Mesothelial cell of epicardium (in vitro differentiated cells): Measurements from ENCODE around the gene PRSS33. TPM values are rescaled to one million over a fixed set of nuclear protein-coding genes. Genes with fewer than 3 reads are reported as not detected.

Experiments used
- DNase-seq, 2 experiments: peaks; one replicate each; pipeline ENCODE4 v3.0.0; 2021; ENCODE audit warnings: low spot score in 2 of 2; ENCODE audit not compliant: unreplicated experiment in 2 of 2
- H3K27ac Mint-ChIP-seq: 2 replicates; pipeline ENCODE4 v1.8.0; 2021; ENCODE audit warnings: mixed read lengths
- H3K27me3 Mint-ChIP-seq: 2 replicates; pipeline ENCODE4 v1.8.0; 2021; ENCODE audit warnings: low read depth, mixed read lengths
- H3K36me3 Mint-ChIP-seq: 2 replicates; pipeline ENCODE4 v1.8.0; 2021; ENCODE audit warnings: mixed read lengths
- H3K4me1 Mint-ChIP-seq: 2 replicates; pipeline ENCODE4 v1.8.0; 2021; ENCODE audit warnings: mixed read lengths
- H3K4me3 Mint-ChIP-seq: 2 replicates; pipeline ENCODE4 v1.8.0; 2021; ENCODE audit warnings: mild to moderate bottlenecking, moderate library complexity, mixed read lengths
- H3K9me3 Mint-ChIP-seq: 2 replicates; pipeline ENCODE4 v1.8.0; 2021; ENCODE audit warnings: mixed read lengths
- CTCF ChIP-seq: fragments of 200-600 bp; sonication (generic); IDR thresholded peaks from one replicate; pipeline ENCODE4 v1.5.0; 2021; ENCODE audit warnings: antibody characterized with exemption; ENCODE audit not compliant: unreplicated experiment
- total RNA-seq: library from RNA; stranded (reverse); gene quantifications from 3 replicates; pipeline ENCODE4 v1.2.1, GENCODE V29; 2021

PRSS33 gene
- total RNA-seq, 1 donor from 2014 or later, result not detected

- no peak for TF ChIP-seq CTCF
- H3K27ac Mint-ChIP-seq, result no peak within 1 kb of the TSS
- no peak within 1 kb of the TSS for H3K4me3 Mint-ChIP-seq
- no peaks in the 10 kb centered on the region for H3K36me3 Mint-ChIP-seq
- no peak for DNase-seq
- no peaks in the 10 kb centered on the region for H3K9me3 Mint-ChIP-seq
- no peaks in the 10 kb centered on the region for H3K4me1 Mint-ChIP-seq
- peaks cover 13% of the 10 kb centered on the region for H3K27me3 Mint-ChIP-seq
Observed at GRCh38 chr16:2816751-2817339, 29.5 kb upstream of the PRSS33 start, which contains the start of gene PRSS21. Gene PRSS21 (plus strand): TSS chr16:2817237. CDS start chr16:2817269, 32 bp downstream.

- TF ChIP-seq CTCF, result no peak
- Mint-ChIP-seq H3K27me3 (peaks cover 16% of the 10 kb centered on the region), H3K27ac (no peak overlapping the region), H3K36me3 (no peaks in the 10 kb centered on the region), H3K4me3 (no peak overlapping the region), H3K9me3 (no peaks in the 10 kb centered on the region), H3K4me1 (no peaks in the 10 kb centered on the region)
- no peak for DNase-seq
Observed at GRCh38 chr16:2815299-2815771, 28.0 kb upstream of the PRSS33 start.

- Mint-ChIP-seq H3K4me3 (no peak overlapping the region), H3K9me3 (no peaks in the 10 kb centered on the region), H3K4me1 (no peaks in the 10 kb centered on the region), H3K36me3 (no peaks in the 10 kb centered on the region), H3K27me3 (peaks cover 19% of the 10 kb centered on the region), H3K27ac (no peak overlapping the region)
- DNase-seq, result no peak
- TF ChIP-seq CTCF, result no peak
Observed at GRCh38 chr16:2814551-2815298, 27.4 kb upstream of the PRSS33 start.

- no peaks in the 10 kb centered on the region for H3K4me1 Mint-ChIP-seq
- H3K27me3 Mint-ChIP-seq, result peaks cover 27% of the 10 kb centered on the region
- H3K9me3 Mint-ChIP-seq, result peaks cover 8% of the 10 kb centered on the region
- H3K36me3 Mint-ChIP-seq, result no peaks in the 10 kb centered on the region
- no peak for DNase-seq
- TF ChIP-seq CTCF, result no peak
- no peak overlapping the region for H3K27ac Mint-ChIP-seq
- no peak overlapping the region for H3K4me3 Mint-ChIP-seq
Observed at GRCh38 chr16:2813771-2814221, 26.4 kb upstream of the PRSS33 start.

- H3K36me3 Mint-ChIP-seq, result no peaks in the 10 kb centered on the region
- no peak for TF ChIP-seq CTCF
- H3K4me1 Mint-ChIP-seq, result no peaks in the 10 kb centered on the region
- no peak overlapping the region for H3K4me3 Mint-ChIP-seq
- H3K27me3 Mint-ChIP-seq, result peaks cover 31% of the 10 kb centered on the region
- no peak for DNase-seq
- H3K9me3 Mint-ChIP-seq, result peaks cover 9% of the 10 kb centered on the region
- no peak overlapping the region for H3K27ac Mint-ChIP-seq
Observed at GRCh38 chr16:2811703-2812471, 24.5 kb upstream of the PRSS33 start.
